ENCODE data around the gene WNT7B.

The WNT7B gene

DNA sequence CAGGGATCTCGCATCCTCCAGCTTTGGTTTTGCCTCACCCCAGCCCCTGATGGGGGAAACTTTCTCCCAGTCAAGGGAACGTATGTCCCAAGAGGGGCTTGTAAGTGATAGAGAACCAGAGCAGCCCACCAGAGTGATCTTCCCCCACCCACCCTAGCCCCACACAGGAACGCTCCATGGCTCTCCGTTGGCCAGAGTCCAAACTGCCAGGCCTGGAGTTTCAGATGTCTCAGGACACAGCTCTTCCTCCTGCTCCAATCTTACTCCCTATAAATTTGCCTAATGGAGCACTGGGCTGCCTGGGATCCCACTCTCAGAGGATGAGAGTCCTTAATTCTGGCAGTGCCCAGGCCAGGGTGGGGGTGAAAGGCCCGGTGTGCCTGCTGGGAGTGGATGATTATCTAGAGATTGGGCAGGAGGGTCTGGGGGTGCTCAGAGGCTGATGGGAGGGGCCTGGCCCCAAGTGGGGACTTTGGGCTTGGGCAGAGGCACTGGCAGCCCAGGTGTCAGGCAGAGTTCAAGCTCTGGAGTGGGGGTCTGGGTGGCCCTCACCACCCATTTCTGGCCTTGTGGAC, 79.9 kb downstream of the WNT7B start:
- no peak overlapping the region for H3K4me3 ChIP-seq (ENCODE audit: control insufficient read depth, low read depth, low read length)
- TF ChIP-seq, protein P1, sequence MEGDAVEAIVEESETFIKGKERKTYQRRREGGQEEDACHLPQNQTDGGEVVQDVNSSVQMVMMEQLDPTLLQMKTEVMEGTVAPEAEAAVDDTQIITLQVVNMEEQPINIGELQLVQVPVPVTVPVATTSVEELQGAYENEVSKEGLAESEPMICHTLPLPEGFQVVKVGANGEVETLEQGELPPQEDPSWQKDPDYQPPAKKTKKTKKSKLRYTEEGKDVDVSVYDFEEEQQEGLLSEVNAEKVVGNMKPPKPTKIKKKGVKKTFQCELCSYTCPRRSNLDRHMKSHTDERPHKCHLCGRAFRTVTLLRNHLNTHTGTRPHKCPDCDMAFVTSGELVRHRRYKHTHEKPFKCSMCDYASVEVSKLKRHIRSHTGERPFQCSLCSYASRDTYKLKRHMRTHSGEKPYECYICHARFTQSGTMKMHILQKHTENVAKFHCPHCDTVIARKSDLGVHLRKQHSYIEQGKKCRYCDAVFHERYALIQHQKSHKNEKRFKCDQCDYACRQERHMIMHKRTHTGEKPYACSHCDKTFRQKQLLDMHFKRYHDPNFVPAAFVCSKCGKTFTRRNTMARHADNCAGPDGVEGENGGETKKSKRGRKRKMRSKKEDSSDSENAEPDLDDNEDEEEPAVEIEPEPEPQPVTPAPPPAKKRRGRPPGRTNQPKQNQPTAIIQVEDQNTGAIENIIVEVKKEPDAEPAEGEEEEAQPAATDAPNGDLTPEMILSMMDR (conservative IDR thresholded peaks at IDR 0.05; ENCODE audit: control insufficient read depth, insufficient read depth, low read depth, low read length) = no peak
- DNase-seq (ENCODE audit: low read depth) = no peak

DNA sequence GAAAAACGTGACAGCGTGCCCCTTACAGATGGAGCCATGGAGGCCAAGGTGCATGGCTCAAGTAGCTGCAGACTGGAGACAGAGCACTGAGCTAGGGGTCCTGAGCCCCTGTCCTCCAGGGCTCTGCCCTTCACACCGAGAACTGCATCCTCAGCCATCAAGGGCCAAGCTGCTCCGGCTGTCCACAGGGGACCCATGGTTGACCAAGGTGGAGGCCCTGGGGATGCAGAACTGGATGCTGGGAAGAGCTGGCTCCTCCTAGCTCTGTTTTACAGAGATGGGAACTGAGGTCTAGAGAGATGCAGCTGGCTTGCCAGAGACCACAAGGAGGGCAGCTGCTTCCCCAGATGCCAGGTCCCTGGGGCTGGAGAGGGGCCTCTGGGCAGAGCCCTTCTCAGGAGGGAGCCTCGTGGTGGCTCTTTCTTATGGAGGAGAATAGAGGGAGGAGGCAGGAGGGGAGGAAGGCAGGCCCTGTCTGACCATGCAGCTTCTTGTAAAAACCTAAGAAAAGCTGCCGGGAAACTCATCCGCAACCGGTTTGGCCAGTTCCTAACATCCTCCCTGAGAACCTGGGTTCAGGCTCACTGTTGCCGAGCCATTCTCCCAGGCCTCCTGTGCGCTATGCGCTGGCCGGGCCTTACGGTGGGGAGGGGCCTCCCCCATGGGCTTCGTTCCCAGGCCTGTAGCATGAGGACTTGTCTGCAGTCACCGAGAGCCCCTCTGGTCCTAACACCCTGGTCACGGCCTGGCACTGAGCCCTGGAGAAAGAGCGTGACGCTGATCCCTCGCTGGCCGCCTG, 80.6 kb downstream of the WNT7B start:
- no peak for DNase-seq (ENCODE audit: low read depth)
- no peak overlapping the region for H3K4me3 ChIP-seq (ENCODE audit: control insufficient read depth, low read depth, low read length)
- TF ChIP-seq, protein P1 (conservative IDR thresholded peaks at IDR 0.05; ENCODE audit: control insufficient read depth, insufficient read depth, low read depth, low read length) = no peak

GRCh38 chr22:45895436-45896152, 81.4 kb downstream of the WNT7B start:
- TF ChIP-seq, protein P1 (conservative IDR thresholded peaks at IDR 0.05; ENCODE audit: control insufficient read depth, insufficient read depth, low read depth, low read length) = no peak
- no peak for DNase-seq (ENCODE audit: low read depth)
- no peak overlapping the region for H3K4me3 ChIP-seq (ENCODE audit: control insufficient read depth, low read depth, low read length)

DNA sequence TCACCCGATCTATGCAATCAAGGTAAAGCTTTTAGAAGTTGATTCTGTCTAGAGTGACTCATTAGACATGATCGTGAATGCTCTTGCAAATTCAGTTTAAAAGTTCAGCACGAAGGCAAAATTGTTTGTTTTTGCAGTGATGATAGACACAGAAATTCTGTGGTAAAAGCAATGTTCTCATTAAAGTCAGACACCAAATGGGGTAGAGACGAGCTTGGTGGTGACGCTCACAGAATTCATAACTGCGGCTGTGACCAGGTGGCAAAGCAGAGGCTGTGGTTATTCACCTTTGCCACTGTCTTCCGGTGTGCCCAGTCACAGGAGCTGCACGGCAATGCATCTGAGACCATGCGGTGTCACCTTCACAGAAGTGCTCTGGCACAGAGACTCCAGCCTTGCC, 83.4 kb downstream of the WNT7B start:
- H3K4me3 ChIP-seq (ENCODE audit: control insufficient read depth, low read depth, low read length) = no peak overlapping the region
- TF ChIP-seq, protein P1 (conservative IDR thresholded peaks at IDR 0.05; ENCODE audit: control insufficient read depth, insufficient read depth, low read depth, low read length) = no peak
- no peak for DNase-seq (ENCODE audit: low read depth)

GRCh38 chr22:45892681-45893461, 84.1 kb downstream of the WNT7B start:
- H3K4me3 ChIP-seq (ENCODE audit: control insufficient read depth, low read depth, low read length) = no peak overlapping the region
- no peak for DNase-seq (ENCODE audit: low read depth)
- TF ChIP-seq, protein P1 (conservative IDR thresholded peaks at IDR 0.05; ENCODE audit: control insufficient read depth, insufficient read depth, low read depth, low read length) = no peak

- no peak overlapping the region for H3K4me3 ChIP-seq (ENCODE audit: control insufficient read depth, low read depth, low read length)
- DNase-seq (ENCODE audit: low read depth) = no peak
- TF ChIP-seq, protein P1 (conservative IDR thresholded peaks at IDR 0.05; ENCODE audit: control insufficient read depth, insufficient read depth, low read depth, low read length) = no peak
Measured at GRCh38 chr22:45891996-45892621, 84.9 kb downstream of the WNT7B start.
